Heart left ventricle (tissue), 16 donors: Measurements from ENCODE around the gene TRPM3. TPM values are rescaled to one million over a fixed set of nuclear protein-coding genes. Genes with fewer than 3 reads are reported as not detected.

Experiments used
- ATAC-seq, 4 donors: fragments of 200-7000 bp; cut with Tn5 transposase; one replicate each; pipeline ENCODE4 v1.9.1; 2020 to 2022; ENCODE audit warnings: moderate library complexity in 4 of 4, mild to moderate bottlenecking in 3 of 4, moderate number of reproducible peaks in 1 of 4
- DNase-seq, 5 donors: peaks; one replicate each; pipeline ENCODE4 v3.0.0-alpha.2; 2020
- H3K27ac ChIP-seq, 12 donors: fragments of 200-600 bp; sonication (generic) in 4 of 12; one replicate each; pipeline versions ENCODE4 v1.5.0 to v1.8.0; 2016 to 2022; ENCODE audit warnings: mild to moderate bottlenecking in 2 of 12
- H3K27me3 ChIP-seq, 9 donors: fragments of 200-600 bp; sonication (generic) in 2 of 9; one replicate each; pipeline versions ENCODE4 v1.5.1 to v1.8.0; 2016 to 2022; ENCODE audit warnings: mild to moderate bottlenecking in 3 of 9
- H3K36me3 ChIP-seq, 9 donors: fragments of 200-600 bp; sonication (generic) in 2 of 9; one replicate each; pipeline versions ENCODE4 v1.5.0 to v1.8.0; 2018 to 2022; ENCODE audit warnings: mild to moderate bottlenecking in 2 of 9
- H3K4me1 ChIP-seq, 12 donors: fragments of 200-600 bp; sonication (generic) in 4 of 12; one replicate each; pipeline versions ENCODE4 v1.5.0 to v1.8.0; 2016 to 2022; ENCODE audit warnings: mild to moderate bottlenecking in 3 of 12
- H3K4me3 ChIP-seq, 12 donors: fragments of 200-600 bp; sonication (generic) in 4 of 12; one replicate each; pipeline versions ENCODE4 v1.5.0 to v1.8.0; 2017 to 2022; ENCODE audit warnings: mild to moderate bottlenecking in 9 of 12, moderate library complexity in 4 of 12
- H3K9me3 ChIP-seq, 12 donors: fragments of 200-600 bp; sonication (generic) in 4 of 12; one replicate each; pipeline versions ENCODE4 v1.5.0 to v1.8.0; 2016 to 2022; ENCODE audit warnings: mild to moderate bottlenecking in 1 of 12
- CTCF ChIP-seq, 12 donors: fragments of 200-600 bp; sonication (generic) in 4 of 12; IDR thresholded peaks; one replicate each; pipeline versions ENCODE4 v1.5.0 to v1.8.0; 2018 to 2022; ENCODE audit warnings: antibody characterized with exemption in 12 of 12, mild to moderate bottlenecking in 5 of 12
- POLR2A ChIP-seq, 2 donors: fragments of 450-650 bp; IDR thresholded peaks; one replicate each; pipeline ENCODE4 v1.6.1; 2017; ENCODE audit warnings: antibody characterized with exemption in 2 of 2, mild to moderate bottlenecking in 2 of 2, moderate library complexity in 2 of 2
- WGBS, 4 donors: extraction: QIAGEN DNeasy Blood & Tissue Kit in 2 of 4; methylation state at CpG; one replicate each; pipeline versions ENCODE4 v1.1.5 to v1.1.7; 2013 to 2018; 5-methylcytosine and 5-hydroxymethylcytosine counted together
- intact Hi-C, 10 donors: fragments of 100-400 bp; cut with DNase I; formaldehyde crosslinking; loops; one replicate each; pipeline versions ENCODE4 v1.11.1 to v1.14.2; 2022
- polyA plus RNA-seq, 2 donors: library from polyadenylated mRNA; stranded (reverse); fragments of 200-250 nt; gene quantifications; one replicate each; pipeline ENCODE4 v1.2.3, GENCODE V29; 2013
- total RNA-seq, 9 donors: library from RNA; depleted of rRNA in 2 of 9; stranded (reverse); fragments of >200 nt in 2 of 9; fragmentation: NEBNext Ultra II Directional in 3 of 9; extraction: Animal tissue kit (Norgen Biotek cat#: 25700) in 3 of 9; gene quantifications; one replicate each; pipeline versions ENCODE4 v1.1.0 to v1.2.4, GENCODE V29; 2016 to 2023
- donor health status: ischemic (EF 13 %, LVEDD 7.1; RV severe dilation, severe dysfunction).
- donor health status: healthy with polysubstance abuse.
- donor health status: DM: no; HTN: yes; CAD: no.
- donor health status: DM: no; HTN: no; CAD: no.
- donor health status: ischemic (EF 25% LVEDD 6.9; RV normal size, moderate dysfunction).
- donor health status: ischemic (EF 25% LVEDD 5.7; RV mildly dilated, moderate dysfunction).
- donor health status: healthy.
- donor health status: DM: yes; HTN: yes; CAD: no.
- donor health status: ischemic (EF 35%, LVEDD 5.7; RV mildly dilated, moderate dysfunction).
- donor health status: nonischemic (EF 11% LVEDD 7.7; RV severe dilation, severe dysfunction).
- donor health status: DM: yes; HTN: yes; CAD: no.
- donor health status: PGD.
- donor health status: ischemic (EF 29% LVEDD 5.4; RV normal size, mild dysfunction).
- donor health status: nonischemic (EF 23%, LVEDD 6.1; RV moderate dilation, normal function).

TRPM3 gene
- total and polyA plus RNA-seq, 11 donors, result 0.02 to 0.91 (median 0.10) TPM; not detected in 1

GRCh38 chr9:71010258-71010657 lies 111.2 kb downstream of the TRPM3 start:
- intact Hi-C loops, result loop anchor here in 1 of 10 donors (10.0 kb wide), 1 partner anchor 55 kb away; no protein-coding TSS in a partner anchor
- Histone ChIP-seq H3K36me3 (no peaks in the 10 kb centered on the region), H3K27me3 (no peaks in the 10 kb centered on the region), H3K4me3 (no peak overlapping the region), H3K4me1 (no peaks in the 10 kb centered on the region), H3K9me3 (peaks cover 0 to 18% (median 7%) of the 10 kb centered on the region in 12 donors), H3K27ac (no peak overlapping the region)
- no peak for TF ChIP-seq POLR2A (IDR thresholded peaks at IDR 0.05)
- no peak for TF ChIP-seq CTCF (IDR thresholded peaks at IDR 0.05)
- no peak for ATAC-seq
- WGBS, 4 donors, result 74 to 83% (median 80%) methylated on average over 3 of the region's 3 CpGs
- no peak for DNase-seq

- Histone ChIP-seq H3K27me3 (no peaks in the 10 kb centered on the region), H3K36me3 (no peaks in the 10 kb centered on the region), H3K27ac (no peak overlapping the region), H3K9me3 (peaks cover 0 to 31% (median 16%) of the 10 kb centered on the region in 12 donors), H3K4me1 (no peaks in the 10 kb centered on the region), H3K4me3 (no peak overlapping the region)
- intact Hi-C loops, result loop anchor here in 2 of 10 donors (10.0 kb wide), 1 partner anchor 361 kb away; no protein-coding TSS in a partner anchor
- 84 to 96% (median 87%) methylated on average over 2 of the region's 2 CpGs for WGBS, 4 donors
- TF ChIP-seq POLR2A (IDR thresholded peaks at IDR 0.05) (no peak), CTCF (IDR thresholded peaks at IDR 0.05) (no peak)
- DNase-seq (no peak), ATAC-seq (no peak)
Measured at GRCh38 chr9:71005456-71005855, 116.0 kb downstream of the TRPM3 start.

- Histone ChIP-seq H3K9me3 (peaks cover 0 to 26% (median 16%) of the 10 kb centered on the region in 12 donors), H3K27ac (no peak overlapping the region), H3K4me1 (no peaks in the 10 kb centered on the region), H3K4me3 (no peak overlapping the region), H3K36me3 (no peaks in the 10 kb centered on the region), H3K27me3 (no peaks in the 10 kb centered on the region)
- intact Hi-C loops, result loop anchor here in 8 of 10 donors (5.0 to 10.0 kb wide), 2 partner anchors 359 to 362 kb away; no protein-coding TSS in a partner anchor
- TF ChIP-seq CTCF (IDR thresholded peaks at IDR 0.05), result no peak
- TF ChIP-seq POLR2A (IDR thresholded peaks at IDR 0.05), result no peak
- DNase-seq (no peak), ATAC-seq (no peak)
- WGBS, 4 donors, result 94 to 97% (median 96%) methylated on average over 4 of the region's 4 CpGs
Measured at GRCh38 chr9:71004196-71004595, 117.2 kb downstream of the TRPM3 start.

GRCh38 chr9:71003346-71003745 lies 118.1 kb downstream of the TRPM3 start:
- WGBS, 4 donors, result 95 to 97% (median 97%) methylated on average over 4 of the region's 4 CpGs
- Histone ChIP-seq H3K4me1 (no peaks in the 10 kb centered on the region), H3K4me3 (no peak overlapping the region), H3K27me3 (no peaks in the 10 kb centered on the region), H3K36me3 (no peaks in the 10 kb centered on the region), H3K9me3 (peaks cover 0 to 26% (median 16%) of the 10 kb centered on the region in 12 donors), H3K27ac (no peak overlapping the region)
- DNase-seq, result no peak
- intact Hi-C loops, result loop anchor here in 8 of 10 donors (5.0 to 10.0 kb wide), 2 partner anchors 359 to 361 kb away; no protein-coding TSS in a partner anchor
- TF ChIP-seq POLR2A (IDR thresholded peaks at IDR 0.05) (no peak), CTCF (IDR thresholded peaks at IDR 0.05) (no peak)
- no peak for ATAC-seq
